GM12875 (cell line): Measurements from ENCODE around the gene LRRC8C.

ENCODE experiments used
- H3K4me3 ChIP-seq: one replicate; pipeline ENCODE4 v1.5.1; 2011; ENCODE audit warnings: low read depth, low read length, control low read depth
- TF ChIP-seq, protein P1 (sequence below): IDR thresholded peaks from 2 replicates; pipeline ENCODE4 v1.5.1; 2011; ENCODE audit warnings: low read depth, mild to moderate bottlenecking, control low read depth, inconsistent platforms, low read length, moderate library complexity, borderline replicate concordance; ENCODE audit not compliant: insufficient read depth

The LRRC8C gene

DNA sequence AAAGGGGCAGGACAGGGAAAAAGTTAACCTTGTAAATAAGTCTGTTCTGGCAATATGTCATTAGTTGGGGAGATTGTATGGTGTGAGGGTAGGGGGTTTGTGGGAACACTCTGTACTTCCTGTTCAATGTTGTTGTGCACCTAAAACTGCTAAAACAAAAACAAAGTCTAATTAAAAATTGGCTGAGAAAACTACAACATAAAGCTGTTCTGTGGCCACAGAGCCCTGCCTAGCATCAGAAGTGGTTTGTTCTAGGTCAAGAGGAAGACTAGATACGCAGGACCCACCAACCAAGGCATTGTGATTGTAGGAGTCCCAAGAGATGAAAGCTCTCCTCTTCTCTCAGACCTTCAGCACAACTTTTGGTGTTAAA, 106.9 kb downstream of the LRRC8C start:
- TF ChIP-seq, protein P1, sequence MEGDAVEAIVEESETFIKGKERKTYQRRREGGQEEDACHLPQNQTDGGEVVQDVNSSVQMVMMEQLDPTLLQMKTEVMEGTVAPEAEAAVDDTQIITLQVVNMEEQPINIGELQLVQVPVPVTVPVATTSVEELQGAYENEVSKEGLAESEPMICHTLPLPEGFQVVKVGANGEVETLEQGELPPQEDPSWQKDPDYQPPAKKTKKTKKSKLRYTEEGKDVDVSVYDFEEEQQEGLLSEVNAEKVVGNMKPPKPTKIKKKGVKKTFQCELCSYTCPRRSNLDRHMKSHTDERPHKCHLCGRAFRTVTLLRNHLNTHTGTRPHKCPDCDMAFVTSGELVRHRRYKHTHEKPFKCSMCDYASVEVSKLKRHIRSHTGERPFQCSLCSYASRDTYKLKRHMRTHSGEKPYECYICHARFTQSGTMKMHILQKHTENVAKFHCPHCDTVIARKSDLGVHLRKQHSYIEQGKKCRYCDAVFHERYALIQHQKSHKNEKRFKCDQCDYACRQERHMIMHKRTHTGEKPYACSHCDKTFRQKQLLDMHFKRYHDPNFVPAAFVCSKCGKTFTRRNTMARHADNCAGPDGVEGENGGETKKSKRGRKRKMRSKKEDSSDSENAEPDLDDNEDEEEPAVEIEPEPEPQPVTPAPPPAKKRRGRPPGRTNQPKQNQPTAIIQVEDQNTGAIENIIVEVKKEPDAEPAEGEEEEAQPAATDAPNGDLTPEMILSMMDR, result no peak
- no peak overlapping the region for H3K4me3 ChIP-seq

- H3K4me3 ChIP-seq, result no peak overlapping the region
- TF ChIP-seq, protein P1, result no peak
Observed at GRCh38 chr1:89743788-89744187, 110.9 kb downstream of the LRRC8C start.

GRCh38 chr1:89746424-89747149, 113.7 kb downstream of the LRRC8C start:
- TF ChIP-seq, protein P1, result no peak
- H3K4me3 ChIP-seq, result no peak overlapping the region

DNA sequence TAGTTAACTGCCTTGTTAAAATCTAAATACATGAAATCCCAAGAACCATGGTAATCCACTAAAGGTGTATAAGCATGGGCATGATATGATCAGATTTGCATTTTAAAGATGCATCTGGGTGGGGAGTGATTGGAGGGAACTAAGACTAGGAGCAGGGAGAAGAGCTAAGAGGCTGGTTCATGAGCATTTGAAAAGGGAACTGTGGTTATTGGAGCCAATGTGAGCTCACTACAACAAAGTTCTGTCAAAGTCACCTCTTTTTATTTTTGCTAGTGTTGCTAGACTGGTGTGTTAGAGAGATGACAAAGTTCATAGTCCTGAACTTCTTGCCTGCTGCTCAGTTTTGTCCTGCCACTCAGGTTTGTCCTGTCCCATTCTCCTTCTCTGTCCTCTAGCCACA, 120.8 kb downstream of the LRRC8C start:
- TF ChIP-seq, protein P1, result no peak
- H3K4me3 ChIP-seq, result no peak overlapping the region

- TF ChIP-seq, protein P1, result no peak
- H3K4me3 ChIP-seq, result no peak overlapping the region
Observed at GRCh38 chr1:89754518-89754917, 121.6 kb downstream of the LRRC8C start.

- TF ChIP-seq, protein P1, result no peak
- H3K4me3 ChIP-seq, result no peak overlapping the region
Observed at GRCh38 chr1:89755591-89755990, 122.7 kb downstream of the LRRC8C start.

- TF ChIP-seq, protein P1, result no peak
- no peak overlapping the region for H3K4me3 ChIP-seq
Observed at GRCh38 chr1:89757532-89757931, 124.6 kb downstream of the LRRC8C start.
